GM18519 (cell line): ENCODE data around the gene DHRS1.
"Not testable (repeated sequence)": the region's sequence is repeated elsewhere in the genome, so short reads cannot be mapped to it uniquely, and the experiment has no call there.

ENCODE experiments used
- ATAC-seq: cut with Tn5 transposase; IDR thresholded peaks from one replicate; pipeline ENCODE4 v1.9.1; 2021; ENCODE audit warnings: mild to moderate bottlenecking, moderate library complexity; ENCODE audit not compliant: unreplicated experiment, low FRiP score

The DHRS1 gene

GRCh38 chr14:24329073-24329663 is 29.6 kb upstream of the DHRS1 start:
- ATAC-seq: no peak

DNA sequence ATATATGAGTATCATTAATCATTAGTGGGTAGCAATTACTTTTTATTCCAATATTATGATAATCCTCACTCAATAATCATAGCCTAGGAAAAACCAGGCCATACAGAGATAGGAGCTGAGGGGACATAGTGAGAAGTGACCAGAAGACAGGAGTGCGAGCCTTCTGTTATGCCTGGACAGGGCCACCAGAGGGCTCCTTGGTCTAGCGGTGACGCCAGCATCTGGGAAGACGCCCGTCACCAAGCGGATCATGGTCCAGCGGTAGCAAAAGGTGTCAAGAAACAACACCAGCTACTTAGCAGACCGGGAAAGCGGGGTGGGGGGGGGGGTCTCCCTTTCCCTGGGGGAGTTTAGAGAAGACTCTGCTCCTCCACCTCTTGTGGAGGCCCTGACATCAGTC is 28.3 kb upstream of the DHRS1 start:
- not testable (repeated sequence) for ATAC-seq

GRCh38 chr14:24327303-24327702 is 27.7 kb upstream of the DHRS1 start:
- no peak for ATAC-seq

DNA sequence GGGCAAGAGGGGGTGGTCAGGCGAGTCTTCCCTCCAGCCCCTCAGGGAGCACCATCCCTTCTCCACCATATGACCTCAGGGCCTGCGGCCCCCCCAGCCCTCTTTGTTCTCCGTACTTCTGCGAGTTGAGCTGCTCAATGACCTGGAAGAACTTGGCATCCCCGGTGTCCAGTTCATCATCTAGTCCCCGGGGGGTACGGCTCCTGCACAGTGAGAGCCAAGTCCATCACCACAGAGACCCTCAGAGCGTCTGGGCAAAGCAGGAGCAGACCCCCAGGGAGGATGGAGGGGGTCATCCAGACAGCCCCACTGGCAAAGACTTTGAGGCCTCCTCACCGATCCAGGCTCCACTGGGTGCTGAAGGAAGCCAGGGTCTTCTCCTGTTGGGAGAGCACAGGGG is 26.4 kb upstream of the DHRS1 start:
- ATAC-seq: no peak

- no peak for ATAC-seq
Measured at GRCh38 chr14:24325041-24325530, 25.5 kb upstream of the DHRS1 start.

DNA sequence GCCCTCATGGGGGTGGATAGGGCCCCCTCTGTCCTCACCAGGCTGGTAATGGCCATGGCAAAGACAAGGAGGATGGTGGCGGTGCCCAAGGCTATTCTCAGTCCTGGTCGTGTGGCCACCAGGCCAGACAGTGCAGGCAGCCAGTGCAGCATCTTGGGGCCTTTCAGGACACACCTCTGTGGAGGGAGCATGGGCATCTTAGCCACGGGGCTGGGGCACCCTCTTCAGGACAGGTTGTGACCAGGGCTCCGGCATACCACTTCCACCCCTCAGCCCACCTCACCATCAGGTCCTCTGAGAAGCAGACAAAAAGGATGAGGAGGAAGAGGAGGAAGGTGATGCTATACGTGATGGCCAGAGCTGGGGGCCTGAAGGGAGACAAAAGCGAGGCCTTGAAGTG is 24.4 kb upstream of the DHRS1 start:
- ATAC-seq: no peak

GRCh38 chr14:24323341-24323740 is 23.8 kb upstream of the DHRS1 start:
- no peak for ATAC-seq

- no peak for ATAC-seq
Measured at GRCh38 chr14:24322672-24323071, 23.1 kb upstream of the DHRS1 start.

DNA sequence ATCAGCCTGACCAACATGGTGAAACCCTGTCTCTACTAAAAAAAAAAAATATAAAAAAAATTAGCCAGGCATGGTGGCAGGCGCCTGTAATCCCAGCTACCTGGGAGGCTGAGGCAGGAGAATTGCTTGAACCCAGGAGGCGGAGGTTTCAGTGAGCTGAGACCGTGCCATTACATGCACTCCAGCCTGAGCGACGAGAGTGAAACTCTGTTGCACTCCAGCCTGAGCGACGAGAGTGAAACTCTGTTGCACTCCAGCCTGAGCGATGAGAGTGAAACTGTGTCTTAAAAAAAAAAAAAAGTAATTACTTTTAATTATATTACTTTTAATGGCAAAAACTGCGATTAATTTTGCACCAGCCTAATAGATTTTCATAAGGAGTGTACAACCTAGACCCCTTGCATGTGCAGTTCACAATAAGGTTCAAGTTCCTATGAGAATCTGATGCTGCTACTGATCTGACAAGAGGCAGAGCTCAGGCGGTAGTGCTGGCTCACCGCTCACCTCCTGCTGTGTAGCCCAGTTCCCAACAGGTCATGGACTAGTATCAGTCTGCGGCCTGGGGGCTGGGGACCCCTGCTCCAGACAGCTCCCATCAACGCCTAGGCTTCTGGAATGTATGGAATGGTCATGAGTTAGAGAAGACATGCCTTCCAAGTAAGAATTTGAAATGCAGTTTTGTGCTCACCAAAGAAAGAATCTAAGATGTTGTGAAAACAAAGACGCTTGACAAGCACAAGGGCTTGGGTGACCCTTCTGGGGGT is 21.8 kb upstream of the DHRS1 start:
- ATAC-seq: no peak

DNA sequence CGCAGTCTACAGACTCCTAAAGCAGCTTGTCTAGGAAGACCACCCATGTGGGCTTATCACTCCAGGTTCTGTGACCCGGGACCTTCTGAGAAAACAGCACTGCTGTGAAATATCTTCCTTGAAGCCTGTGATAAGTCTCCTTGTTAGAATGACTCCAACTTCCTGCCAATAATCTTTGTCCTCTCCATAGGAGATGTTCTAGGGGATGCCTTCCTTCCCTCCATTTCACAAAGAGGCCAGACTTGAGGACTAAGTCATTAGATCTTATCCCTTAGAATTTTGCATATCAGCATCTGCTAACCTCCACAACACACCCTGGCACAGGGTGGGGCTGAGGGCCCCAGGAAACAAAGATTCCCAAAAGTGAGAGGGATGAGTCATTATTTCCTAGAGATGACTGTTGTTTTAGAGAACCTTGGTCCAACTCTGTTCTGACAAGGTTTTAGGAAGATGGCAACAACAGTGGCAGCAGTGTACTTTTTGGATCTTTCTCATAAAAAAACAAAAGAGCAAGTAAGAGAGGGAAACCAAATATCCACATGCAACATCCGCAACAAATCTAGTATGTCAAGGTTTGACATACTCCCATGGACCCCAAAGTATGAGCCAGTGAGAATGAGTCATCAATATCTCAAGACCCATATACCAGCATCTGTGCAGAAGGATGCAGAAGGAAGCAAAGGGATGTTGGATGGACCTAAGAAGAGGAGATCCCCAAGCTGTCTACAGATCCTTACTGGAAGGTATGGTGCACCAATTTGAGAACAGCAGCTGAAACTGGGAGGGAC is 17.8 kb upstream of the DHRS1 start:
- ATAC-seq: no peak

DNA sequence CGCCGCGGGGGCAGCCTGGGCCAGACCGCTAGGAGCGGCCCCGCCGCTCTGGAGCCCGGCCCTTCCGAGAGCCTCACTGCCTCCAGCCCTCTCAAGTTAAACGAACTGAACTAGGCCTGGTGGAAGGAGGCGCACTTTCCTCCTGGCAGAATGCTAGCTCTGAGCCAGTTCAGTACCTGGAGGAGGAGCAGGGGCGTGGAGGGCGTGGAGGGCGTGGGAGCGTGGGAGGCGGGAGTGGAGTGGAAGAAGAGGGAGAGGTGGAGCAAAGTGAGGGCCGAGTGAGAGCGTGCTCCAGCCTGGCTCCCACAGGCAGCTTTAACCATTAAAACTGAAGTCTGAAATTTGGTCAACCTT is 17.0 kb upstream of the DHRS1 start:
- ATAC-seq: no peak

DNA sequence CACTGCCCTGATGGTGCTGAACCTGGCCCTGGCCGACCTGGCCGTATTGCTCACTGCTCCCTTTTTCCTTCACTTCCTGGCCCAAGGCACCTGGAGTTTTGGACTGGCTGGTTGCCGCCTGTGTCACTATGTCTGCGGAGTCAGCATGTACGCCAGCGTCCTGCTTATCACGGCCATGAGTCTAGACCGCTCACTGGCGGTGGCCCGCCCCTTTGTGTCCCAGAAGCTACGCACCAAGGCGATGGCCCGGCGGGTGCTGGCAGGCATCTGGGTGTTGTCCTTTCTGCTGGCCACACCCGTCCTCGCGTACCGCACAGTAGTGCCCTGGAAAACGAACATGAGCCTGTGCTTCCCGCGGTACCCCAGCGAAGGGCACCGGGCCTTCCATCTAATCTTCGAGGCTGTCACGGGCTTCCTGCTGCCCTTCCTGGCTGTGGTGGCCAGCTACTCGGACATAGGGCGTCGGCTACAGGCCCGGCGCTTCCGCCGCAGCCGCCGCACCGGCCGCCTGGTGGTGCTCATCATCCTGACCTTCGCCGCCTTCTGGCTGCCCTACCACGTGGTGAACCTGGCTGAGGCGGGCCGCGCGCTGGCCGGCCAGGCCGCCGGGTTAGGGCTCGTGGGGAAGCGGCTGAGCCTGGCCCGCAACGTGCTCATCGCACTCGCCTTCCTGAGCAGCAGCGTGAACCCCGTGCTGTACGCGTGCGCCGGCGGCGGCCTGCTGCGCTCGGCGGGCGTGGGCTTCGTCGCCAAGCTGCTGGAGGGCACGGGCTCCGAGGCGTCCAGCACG is 16.4 kb upstream of the DHRS1 start:
- no peak for ATAC-seq

DNA sequence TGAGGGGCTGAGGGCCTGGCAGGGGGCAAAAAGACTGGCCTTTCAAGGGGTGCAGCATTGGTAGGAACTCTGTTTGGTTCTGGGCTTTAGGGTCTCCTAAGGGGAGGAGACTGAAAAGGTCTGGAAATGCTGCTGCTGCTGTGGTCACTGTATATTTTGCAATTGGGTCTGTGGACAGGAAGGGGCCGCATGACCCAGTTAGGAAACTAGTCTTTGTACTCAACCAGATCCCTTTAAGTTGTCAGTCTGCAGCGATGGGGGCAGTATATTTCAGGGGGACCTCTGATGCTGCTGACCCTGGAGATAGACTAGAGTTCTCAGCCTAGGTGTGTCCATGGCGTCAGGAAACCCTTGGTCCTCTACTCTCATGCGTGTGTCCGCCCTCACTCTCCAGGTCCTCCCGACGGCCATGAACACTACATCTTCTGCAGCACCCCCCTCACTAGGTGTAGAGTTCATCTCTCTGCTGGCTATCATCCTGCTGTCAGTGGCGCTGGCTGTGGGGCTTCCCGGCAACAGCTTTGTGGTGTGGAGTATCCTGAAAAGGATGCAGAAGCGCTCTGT is 15.7 kb upstream of the DHRS1 start:
- ATAC-seq: no peak

DNA sequence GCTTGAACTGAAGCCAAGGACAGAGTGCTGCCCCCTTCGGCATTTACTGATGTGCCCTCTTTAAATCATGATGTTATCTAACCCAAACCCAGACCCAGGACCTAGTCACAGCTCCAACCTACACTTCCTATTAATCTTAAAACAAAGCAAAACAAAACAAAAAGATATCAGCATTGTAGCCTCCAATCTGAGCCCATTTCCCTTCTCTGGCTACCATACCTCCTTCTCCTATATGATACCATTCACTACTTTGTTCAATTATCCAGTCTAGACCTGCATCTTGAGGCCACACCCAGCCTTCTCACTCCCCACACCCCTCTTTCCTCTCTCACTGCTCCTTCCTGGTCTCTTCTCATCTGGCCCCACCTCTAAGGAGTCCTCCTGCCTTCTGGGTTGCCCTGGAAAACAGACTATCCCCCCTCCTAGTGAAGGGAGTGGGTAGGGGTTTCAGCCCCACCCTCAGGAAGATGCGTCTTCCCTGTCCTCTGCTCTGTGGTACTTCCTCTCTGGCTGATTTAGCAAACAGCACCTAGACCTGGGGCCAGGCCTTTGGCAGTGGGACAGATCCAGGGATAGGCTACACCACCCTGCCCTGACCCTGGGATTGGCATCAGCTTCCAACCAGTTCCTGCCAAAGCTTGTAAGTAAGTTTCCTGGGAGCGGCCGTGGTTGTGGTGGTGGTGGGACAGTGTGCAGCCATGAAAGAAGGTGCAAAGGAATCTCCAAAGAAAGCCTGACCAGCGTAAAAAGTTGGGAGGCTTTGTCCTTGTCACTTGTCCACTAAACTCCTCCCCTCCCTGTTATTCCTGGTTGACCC is 15.0 kb upstream of the DHRS1 start:
- no peak for ATAC-seq

DNA sequence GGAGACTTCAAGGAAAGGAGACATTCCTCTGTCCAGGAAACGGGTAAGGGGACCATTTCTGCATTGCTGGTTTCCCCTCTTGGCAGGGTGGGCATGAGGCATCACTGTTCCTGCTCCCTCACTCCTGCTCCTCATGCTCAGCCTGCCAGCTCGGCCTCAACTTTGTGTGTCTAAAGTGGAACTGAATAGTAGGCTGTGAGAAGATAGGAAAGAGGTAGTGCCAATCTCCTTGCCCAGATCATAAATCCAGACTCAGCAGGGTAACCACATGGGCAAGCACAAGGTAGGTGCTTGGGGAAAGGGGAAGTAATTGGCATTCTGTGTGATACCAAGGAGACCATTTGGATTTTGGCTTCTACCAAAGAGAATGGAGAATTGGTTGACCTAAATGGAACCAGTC is 14.3 kb upstream of the DHRS1 start:
- ATAC-seq: no peak

- ATAC-seq: no peak
Measured at GRCh38 chr14:24312736-24313507, 13.3 kb upstream of the DHRS1 start.

DNA sequence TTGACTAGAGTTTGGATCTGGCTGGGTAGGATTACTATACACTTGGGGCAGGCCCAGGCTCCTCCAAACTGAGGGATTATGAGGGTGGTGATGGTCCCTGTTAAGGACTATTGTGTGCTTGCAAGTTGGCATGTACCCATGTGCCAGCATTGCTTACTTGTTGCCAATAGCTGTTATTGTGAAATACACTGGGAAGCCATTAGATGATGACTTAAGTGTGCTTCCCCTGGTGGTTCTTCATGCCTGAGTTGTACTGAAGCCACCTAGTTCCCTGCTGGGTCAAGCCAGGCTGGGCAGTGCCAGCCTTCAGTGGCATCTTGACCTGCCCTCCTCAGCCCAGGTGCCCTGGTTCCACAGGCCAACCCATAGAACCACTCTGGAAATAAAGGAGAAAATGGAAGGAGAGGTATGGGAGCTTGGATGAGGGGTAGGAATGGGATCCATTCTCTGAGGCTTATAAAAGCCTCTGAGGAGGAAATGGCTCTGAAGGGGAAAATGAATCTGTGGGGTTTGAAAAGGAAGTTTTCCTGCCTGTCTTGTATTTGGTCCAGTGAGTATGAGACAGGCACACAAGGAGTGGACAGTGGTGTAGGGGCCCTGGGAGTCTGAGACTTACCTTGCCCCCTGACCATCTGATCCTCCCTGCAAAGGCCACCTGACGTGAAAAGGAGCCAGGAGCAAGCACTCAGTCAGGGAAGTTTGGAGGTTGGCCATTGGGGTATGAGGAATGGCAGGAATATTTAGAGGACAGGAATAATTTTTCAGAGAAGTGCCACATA is 12.4 kb upstream of the DHRS1 start:
- ATAC-seq: no peak
